ENCODE data around the gene GSTK1. TPM values are rescaled to one million over a fixed set of nuclear protein-coding genes. Genes with fewer than 3 reads are reported as not detected.
A peak's percentile ranks its signal among the peaks of the same experiment; 100 is the strongest.

The GSTK1 gene
- total RNA-seq, 1 donor, result 91.9 TPM

- DNase-seq (ENCODE audit: low read depth), result no peak
- no peak overlapping the region for H3K4me3 ChIP-seq (ENCODE audit: low read depth, low read length)
- TF ChIP-seq CTCF (IDR thresholded peaks at IDR 0.05; ENCODE audit: insufficient read depth, low read length), result no peak
Measured at GRCh38 chr7:143265017-143265693, 1.9 kb downstream of the GSTK1 start.

- TF ChIP-seq CTCF (IDR thresholded peaks at IDR 0.05; ENCODE audit: insufficient read depth, low read length), result no peak
- no peak overlapping the region for H3K4me3 ChIP-seq (ENCODE audit: low read depth, low read length)
- no peak for DNase-seq (ENCODE audit: low read depth)
Measured at GRCh38 chr7:143269251-143269650, 6.0 kb downstream of the GSTK1 start.

- no peak overlapping the region for H3K4me3 ChIP-seq (ENCODE audit: low read depth, low read length)
- no peak for TF ChIP-seq CTCF (IDR thresholded peaks at IDR 0.05; ENCODE audit: insufficient read depth, low read length)
- no peak for DNase-seq (ENCODE audit: low read depth)
Measured at GRCh38 chr7:143271240-143271639, 8.0 kb downstream of the GSTK1 start.

- TF ChIP-seq CTCF (IDR thresholded peaks at IDR 0.05; ENCODE audit: insufficient read depth, low read length), result no peak
- no peak overlapping the region for H3K4me3 ChIP-seq (ENCODE audit: low read depth, low read length)
- no peak for DNase-seq (ENCODE audit: low read depth)
Measured at GRCh38 chr7:143272871-143273270, 9.6 kb downstream of the GSTK1 start.

GRCh38 chr7:143279186-143280098 lies 16.2 kb downstream of the GSTK1 start:
- peak; percentile 74 for DNase-seq (ENCODE audit: low read depth)
- TF ChIP-seq CTCF (IDR thresholded peaks at IDR 0.05; ENCODE audit: insufficient read depth, low read length), result no peak
- no peak overlapping the region for H3K4me3 ChIP-seq (ENCODE audit: low read depth, low read length)

GRCh38 chr7:143280160-143280559 lies 16.9 kb downstream of the GSTK1 start:
- no peak for DNase-seq (ENCODE audit: low read depth)
- TF ChIP-seq CTCF (IDR thresholded peaks at IDR 0.05; ENCODE audit: insufficient read depth, low read length), result no peak
- H3K4me3 ChIP-seq (ENCODE audit: low read depth, low read length), result no peak overlapping the region

All from fibroblast of the aortic adventitia (primary cell).